ENCODE results near the gene SEPTIN8. TPM values are rescaled to one million over a fixed set of nuclear protein-coding genes. Genes with fewer than 3 reads are reported as not detected.
A peak's percentile ranks its signal among the peaks of the same experiment; 100 is the strongest.

The SEPTIN8 gene
- total and polyA plus RNA-seq, 8 donors = 15.5 to 47.3 (median 32.3) TPM

GRCh38 chr5:132718544-132719312 lies 58.3 kb downstream of the SEPTIN8 start:
- no peak overlapping the region for H3K4me3 ChIP-seq
- TF ChIP-seq POLR2A (IDR thresholded peaks at IDR 0.05) = no peak
- TF ChIP-seq CTCF (IDR thresholded peaks at IDR 0.05) = no peak
- TF ChIP-seq EP300 (IDR thresholded peaks at IDR 0.05) = no peak
- no peak for TF ChIP-seq POLR2AphosphoS5 (IDR thresholded peaks at IDR 0.05)
- H3K9me3 ChIP-seq = no peaks in the 10 kb centered on the region
- no peaks in the 10 kb centered on the region for H3K27me3 ChIP-seq
- peaks cover 0 to 8% (median 0%) of the 10 kb centered on the region in 4 donors for H3K4me1 ChIP-seq
- 95 to 96% (median 96%) methylated on average over 5 of the region's 5 CpGs for WGBS, 5 donors
- no peak for DNase-seq
- H3K27ac ChIP-seq = no peak overlapping the region
- intact Hi-C loops (cut with DNase I; ENCODE audit: low total_unique reads) = no loop called here
- peaks cover 0 to 13% (median 8%) of the 10 kb centered on the region in 4 donors for H3K36me3 ChIP-seq

DNA sequence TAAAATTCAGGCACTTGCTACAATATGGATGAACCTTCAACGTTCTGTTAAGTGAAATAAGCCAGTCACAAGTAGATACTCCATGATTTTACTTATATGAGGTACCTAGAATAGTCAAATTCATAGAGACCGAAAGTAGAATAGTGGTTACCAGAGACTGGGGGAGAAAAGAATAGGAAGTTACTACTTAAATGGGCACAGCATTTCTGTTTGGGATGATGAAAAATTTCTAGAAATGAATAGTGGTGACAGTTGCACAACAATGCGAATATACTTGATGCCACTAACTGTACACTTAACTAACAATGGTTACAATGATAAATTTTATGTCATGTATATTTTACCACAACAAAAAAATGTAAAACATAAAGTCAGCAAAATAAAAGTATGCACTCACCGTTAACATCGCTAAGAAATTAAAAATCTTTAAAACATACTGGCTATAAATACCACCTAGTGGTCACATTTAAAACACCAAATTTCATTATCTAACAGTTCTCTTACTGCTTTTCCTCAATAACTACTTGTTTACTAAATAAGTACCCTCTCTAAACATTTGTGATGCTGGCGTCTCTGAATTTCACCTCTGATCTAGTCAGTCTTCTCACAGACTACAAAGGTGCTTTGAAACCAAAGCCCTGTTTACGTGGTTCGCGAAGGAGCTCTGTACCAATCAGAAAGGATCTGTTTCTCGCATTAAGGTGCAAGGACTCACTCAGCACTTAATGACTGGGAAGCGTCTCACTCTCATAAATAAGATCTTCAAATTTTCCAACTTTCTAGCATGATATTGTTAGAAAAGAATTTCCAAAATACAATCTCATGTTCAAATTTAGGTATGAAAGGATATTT lies 62.4 kb downstream of the SEPTIN8 start:
- Histone ChIP-seq H3K36me3 (peaks cover 0 to 13% (median 3%) of the 10 kb centered on the region in 4 donors), H3K4me1 (peaks cover 0 to 8% (median 0%) of the 10 kb centered on the region in 4 donors), H3K4me3 (no peak overlapping the region), H3K9me3 (no peaks in the 10 kb centered on the region), H3K27me3 (no peaks in the 10 kb centered on the region), H3K27ac (no peak overlapping the region)
- 51 to 67% (median 55%) methylated on average over 11 of the region's 11 CpGs for WGBS, 5 donors
- peak in 3 of 7 experiments; percentile 18 to 61 (median 51) for TF ChIP-seq CTCF (IDR thresholded peaks at IDR 0.05)
- no peak for TF ChIP-seq POLR2A (IDR thresholded peaks at IDR 0.05)
- intact Hi-C loops (cut with DNase I; ENCODE audit: low total_unique reads) = no loop called here
- peak in 1 of 2 donors; percentile 11 for DNase-seq

DNA sequence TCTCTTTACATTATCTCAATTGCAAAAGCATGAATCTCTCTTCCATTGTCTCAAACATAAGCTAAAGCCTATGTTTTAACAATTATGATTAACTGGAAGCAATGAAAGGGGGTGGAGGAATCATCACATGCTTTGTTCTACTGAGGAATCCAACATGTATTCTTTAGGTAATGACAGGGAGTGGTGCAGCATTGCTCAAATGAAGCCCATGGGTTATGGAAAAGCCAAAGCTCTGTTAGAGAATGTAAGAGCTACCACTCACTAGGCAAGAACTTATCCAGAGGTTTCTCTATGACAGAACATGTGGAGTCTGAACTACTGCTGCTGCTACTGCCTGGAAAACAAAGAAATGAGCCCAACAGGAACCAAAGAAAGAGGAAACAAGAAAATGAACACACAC lies 68.4 kb downstream of the SEPTIN8 start:
- no peak for TF ChIP-seq CTCF (IDR thresholded peaks at IDR 0.05)
- no peak for TF ChIP-seq POLR2A (IDR thresholded peaks at IDR 0.05)
- TF ChIP-seq POLR2AphosphoS5 (IDR thresholded peaks at IDR 0.05) = no peak
- no peak for TF ChIP-seq EP300 (IDR thresholded peaks at IDR 0.05)

GRCh38 chr5:132704875-132705274 lies 72.2 kb downstream of the SEPTIN8 start:
- Histone ChIP-seq H3K9me3 (no peaks in the 10 kb centered on the region), H3K4me1 (no peaks in the 10 kb centered on the region), H3K27me3 (no peaks in the 10 kb centered on the region), H3K36me3 (peaks cover 0 to 43% (median 31%) of the 10 kb centered on the region in 4 donors), H3K27ac (no peak overlapping the region), H3K4me3 (no peak overlapping the region)
- DNase-seq = no peak
- no peak for TF ChIP-seq CTCF (IDR thresholded peaks at IDR 0.05)
- TF ChIP-seq POLR2A (IDR thresholded peaks at IDR 0.05) = no peak
- no peak for TF ChIP-seq EP300 (IDR thresholded peaks at IDR 0.05)
- TF ChIP-seq POLR2AphosphoS5 (IDR thresholded peaks at IDR 0.05) = no peak
- intact Hi-C loops (cut with DNase I; ENCODE audit: low total_unique reads) = no loop called here
- WGBS, 5 donors = 93 to 100% (median 97%) methylated on average over 1 of the region's 1 CpG

More for the DNA sequence above, 68.4 kb downstream of the SEPTIN8 start:
- H3K4me1 ChIP-seq = no peaks in the 10 kb centered on the region
- H3K36me3 ChIP-seq = peaks cover 0 to 9% (median 0%) of the 10 kb centered on the region in 4 donors
- DNase-seq = no peak
- H3K4me3 ChIP-seq = no peak overlapping the region
- no peaks in the 10 kb centered on the region for H3K9me3 ChIP-seq
- H3K27me3 ChIP-seq = no peaks in the 10 kb centered on the region
- intact Hi-C loops (cut with DNase I; ENCODE audit: low total_unique reads) = no loop called here
- no peak overlapping the region for H3K27ac ChIP-seq
